Stimulated activated CD8-positive, alpha-beta memory T cell treated with anti-CD3 and anti-CD28 coated beads, Interleukin-15, amount 100 ng/mL, for 1 hour (primary cell): ENCODE results near the gene GDF10.

Experiments
- DNase-seq: peaks from one replicate; pipeline ENCODE4 v3.0.0-alpha.2; 2020; ENCODE audit warnings: low read depth

Gene GDF10

DNA sequence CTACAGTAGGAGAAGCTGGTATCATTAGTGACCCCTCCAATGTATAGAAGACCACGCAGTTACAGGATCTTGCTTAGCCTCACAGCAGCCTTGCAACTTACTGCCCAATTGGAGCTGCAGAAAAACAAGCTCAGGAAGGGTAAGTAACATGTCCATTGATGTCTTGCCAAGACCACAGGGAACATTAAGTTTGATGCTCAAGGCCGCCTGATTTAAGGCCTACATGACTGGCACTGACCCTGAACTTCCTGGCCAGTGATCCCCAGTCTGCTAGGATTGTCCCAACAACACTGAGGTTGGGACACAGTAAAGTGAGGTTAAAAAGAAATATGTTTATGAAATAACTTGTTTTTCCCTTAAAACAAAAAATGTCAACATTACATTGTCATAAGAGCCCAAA, 15.4 kb downstream of the GDF10 start:
- no peak for DNase-seq

DNA sequence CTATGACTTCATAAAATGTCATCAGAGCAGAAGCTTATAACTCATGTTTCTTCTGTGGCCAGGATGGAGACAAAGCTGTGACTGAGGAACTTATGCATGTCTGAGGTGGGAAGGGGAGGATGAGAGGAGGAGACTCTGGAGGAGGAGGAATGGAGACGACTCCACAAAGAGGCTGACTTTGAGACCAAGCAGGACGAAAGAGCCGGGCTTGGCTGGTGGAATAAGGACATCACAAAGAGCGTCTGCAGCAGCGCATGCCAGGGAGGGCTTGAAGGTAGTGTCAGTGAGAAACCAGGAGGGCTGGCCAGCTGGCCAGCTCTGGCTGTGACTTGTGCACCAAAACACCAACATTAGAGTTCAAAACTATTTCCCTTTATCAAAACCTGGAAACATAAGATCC, 16.1 kb downstream of the GDF10 start:
- DNase-seq: no peak

DNA sequence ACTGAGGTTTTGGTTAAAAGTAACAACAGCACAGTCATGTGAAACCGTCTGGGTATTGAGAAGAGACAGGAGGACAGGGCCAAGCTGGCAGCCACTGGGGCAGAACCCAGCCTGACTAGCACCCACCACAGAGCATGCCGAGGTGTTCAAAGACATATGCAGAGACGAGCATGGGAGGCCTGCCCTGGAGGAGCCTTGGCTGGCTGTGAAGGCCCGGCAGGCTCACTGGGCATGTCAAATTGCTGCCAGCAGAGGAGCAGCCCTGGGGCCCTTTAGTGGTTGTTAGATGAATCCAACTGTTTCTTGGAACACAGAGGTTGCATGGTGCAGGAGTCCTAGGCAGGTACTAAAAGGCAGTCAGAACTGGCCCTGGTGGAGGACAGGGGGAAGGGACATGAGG, 17.3 kb downstream of the GDF10 start:
- DNase-seq: no peak

DNA sequence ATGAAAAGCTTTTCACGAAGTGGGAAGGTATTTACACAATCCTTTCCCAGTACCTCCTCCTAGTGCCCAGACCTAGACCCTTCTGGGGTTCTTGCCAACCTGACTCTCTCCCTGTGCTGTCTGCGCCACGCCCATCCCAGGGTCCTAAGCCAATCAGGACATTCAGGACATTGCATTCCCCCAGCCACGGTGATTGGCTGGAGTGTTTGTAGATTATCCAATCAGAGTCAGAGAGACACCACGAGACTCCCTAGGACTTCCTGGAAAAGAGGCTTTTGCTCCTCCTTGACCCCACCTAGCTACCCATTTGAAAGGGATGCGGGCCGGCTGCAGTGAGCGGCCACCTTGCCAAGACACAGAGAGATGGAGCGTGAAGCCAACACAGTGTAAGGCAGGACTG, 18.7 kb downstream of the GDF10 start:
- no peak for DNase-seq

DNA sequence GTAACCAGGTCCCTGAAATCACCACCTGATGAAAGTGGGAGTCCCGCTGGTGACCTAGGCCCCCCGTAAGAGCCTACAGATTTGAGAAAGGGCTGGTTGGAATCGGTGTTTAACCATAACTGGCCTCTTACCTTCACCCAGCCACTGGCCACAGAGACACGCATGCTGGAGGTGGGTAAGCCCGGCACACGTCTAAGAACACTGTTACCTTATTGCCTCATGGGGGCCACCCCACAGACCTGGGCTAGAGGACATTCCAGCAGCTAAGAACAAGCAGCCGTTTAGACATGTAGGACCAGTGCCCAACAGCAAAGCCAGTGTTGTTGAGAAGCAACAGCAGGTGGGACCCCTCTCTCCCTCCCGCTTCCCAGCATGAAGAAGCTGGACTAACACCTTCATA, 19.8 kb downstream of the GDF10 start:
- no peak for DNase-seq

DNA sequence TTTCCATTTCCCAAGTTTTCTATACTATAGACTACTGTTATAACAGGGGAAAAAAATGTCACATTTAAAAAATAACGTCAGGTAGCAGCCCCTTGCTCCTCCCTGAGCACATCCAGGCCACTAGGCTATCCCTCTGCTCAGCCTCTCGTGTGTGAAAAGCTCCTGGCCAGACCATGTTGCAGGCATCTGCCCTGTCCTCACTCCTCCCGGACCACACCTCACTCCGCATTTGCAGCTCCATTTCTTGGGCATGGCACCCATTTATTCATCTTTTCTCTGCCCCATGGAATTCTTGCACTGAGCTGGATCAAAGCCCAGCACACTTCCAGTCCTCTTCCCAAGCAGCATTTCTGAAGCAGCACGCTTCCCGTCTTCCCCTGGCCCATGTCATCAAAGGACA, 20.8 kb downstream of the GDF10 start:
- no peak for DNase-seq

DNA sequence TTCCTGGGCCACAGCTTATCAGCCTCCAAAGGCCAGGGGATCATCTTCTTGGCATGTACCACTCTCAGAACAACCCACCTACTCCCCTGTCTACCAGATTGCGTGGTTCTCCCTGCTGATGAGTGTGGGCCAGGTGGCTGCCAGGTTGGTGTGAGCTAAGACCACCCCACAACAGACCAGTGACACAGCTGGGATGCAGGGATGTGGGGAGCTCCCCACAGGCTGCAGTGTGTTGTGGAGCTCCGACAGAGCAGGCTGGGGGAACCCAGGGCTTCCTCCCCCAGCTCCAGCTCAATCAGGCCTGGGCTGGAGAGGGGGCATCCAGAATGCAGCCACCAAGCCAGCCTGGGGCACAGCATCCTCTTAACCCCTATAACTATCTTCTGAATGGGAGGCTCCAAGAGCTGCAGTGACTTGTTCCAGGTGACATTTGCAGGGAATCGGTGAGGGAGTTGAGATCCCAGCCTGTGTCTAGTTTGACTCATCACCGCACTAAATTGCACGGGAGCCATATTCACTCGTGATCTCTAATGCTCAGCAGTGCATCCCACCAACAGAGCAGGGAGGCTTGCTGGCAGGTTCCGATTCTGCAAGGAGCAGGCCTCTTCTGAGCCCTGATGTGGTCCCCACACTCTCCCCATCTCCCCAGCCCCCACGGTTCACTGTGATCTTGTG, 21.7 kb downstream of the GDF10 start:
- no peak for DNase-seq

DNA sequence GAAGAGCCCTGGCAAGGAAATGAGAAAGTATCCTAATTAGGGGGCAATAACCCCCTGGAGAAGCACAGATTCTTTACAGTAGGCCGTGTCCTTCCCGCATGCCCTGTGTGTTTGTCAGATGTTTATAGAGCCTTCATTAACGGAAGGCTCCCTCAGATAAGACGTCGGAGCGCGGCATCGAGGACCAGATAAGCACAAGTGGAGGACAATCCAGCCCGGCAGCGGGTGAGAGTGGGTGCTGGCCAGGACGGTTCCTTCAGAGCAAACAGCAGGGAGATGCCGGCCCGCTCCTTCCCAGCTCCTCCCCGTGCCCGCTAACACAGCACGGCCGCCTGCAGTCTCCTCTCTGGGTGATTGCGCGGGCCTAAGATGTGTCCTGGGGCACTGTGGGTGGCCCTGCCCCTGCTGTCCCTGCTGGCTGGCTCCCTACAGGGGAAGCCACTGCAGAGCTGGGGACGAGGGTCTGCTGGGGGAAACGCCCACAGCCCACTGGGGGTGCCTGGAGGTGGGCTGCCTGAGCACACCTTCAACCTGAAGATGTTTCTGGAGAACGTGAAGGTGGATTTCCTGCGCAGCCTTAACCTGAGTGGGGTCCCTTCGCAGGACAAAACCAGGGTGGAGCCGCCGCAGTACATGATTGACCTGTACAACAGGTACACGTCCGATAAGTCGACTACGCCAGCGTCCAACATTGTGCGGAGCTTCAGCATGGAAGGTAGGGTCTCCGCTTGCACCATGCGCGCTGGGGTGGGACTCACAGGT, 22.5 kb downstream of the GDF10 start, which contains the start of gene GDF2:
Gene GDF2, plus strand, starts transcription at position 155 of the 762 bp plus-strand sequence. Its CDS starts 215 bp downstream, at position 370.
- no peak for DNase-seq

DNA sequence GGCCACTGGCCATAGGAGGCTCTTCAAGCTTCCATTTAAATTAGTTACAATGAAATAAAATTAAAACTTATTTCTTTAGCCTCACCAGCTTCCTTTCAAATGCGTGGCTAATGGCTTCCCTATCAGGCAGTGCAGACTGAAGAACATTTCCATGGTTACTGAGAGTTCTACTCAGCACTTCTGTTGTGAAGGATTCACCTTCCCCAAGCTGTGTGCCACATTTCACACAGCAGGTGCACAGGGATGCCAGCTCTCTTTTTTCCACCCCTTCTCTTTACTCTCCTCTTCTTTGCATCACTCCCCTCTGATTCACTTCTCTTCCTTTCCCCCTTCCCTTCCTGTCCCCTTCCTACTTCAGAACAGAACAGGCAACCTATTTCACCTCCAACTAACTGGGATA, 23.1 kb downstream of the GDF10 start:
- no peak for DNase-seq

DNA sequence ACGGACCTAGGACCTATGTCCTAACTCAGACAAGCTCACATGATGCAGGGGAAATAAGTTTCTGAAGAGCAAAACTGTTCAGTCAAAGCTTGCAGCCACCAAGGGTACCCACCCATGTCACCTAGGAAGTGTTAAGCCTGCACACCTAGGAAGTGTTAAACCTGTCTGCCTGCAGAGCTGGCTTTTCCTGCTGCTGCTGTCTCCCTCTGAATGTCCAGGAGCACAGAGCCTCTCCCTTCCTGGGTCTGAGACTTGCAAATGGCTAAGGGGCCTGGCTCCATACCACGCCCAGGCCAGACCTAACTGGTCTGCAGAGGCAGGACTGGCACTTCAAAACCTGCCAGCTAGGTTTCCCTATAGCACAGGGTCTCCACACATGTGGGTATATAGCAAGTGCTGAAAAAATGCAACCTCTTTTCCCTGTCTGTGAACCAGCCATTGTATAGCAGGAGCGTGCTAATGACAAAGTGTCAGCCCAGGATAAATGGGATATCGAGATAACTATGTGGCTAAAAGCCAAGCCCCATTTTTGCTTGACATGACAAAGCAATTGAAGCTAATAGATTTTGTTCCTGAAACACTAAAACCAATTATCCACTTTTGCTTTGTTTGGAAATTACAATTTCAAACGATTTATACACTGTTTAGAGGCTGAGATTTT, 23.8 kb downstream of the GDF10 start:
- no peak for DNase-seq

DNA sequence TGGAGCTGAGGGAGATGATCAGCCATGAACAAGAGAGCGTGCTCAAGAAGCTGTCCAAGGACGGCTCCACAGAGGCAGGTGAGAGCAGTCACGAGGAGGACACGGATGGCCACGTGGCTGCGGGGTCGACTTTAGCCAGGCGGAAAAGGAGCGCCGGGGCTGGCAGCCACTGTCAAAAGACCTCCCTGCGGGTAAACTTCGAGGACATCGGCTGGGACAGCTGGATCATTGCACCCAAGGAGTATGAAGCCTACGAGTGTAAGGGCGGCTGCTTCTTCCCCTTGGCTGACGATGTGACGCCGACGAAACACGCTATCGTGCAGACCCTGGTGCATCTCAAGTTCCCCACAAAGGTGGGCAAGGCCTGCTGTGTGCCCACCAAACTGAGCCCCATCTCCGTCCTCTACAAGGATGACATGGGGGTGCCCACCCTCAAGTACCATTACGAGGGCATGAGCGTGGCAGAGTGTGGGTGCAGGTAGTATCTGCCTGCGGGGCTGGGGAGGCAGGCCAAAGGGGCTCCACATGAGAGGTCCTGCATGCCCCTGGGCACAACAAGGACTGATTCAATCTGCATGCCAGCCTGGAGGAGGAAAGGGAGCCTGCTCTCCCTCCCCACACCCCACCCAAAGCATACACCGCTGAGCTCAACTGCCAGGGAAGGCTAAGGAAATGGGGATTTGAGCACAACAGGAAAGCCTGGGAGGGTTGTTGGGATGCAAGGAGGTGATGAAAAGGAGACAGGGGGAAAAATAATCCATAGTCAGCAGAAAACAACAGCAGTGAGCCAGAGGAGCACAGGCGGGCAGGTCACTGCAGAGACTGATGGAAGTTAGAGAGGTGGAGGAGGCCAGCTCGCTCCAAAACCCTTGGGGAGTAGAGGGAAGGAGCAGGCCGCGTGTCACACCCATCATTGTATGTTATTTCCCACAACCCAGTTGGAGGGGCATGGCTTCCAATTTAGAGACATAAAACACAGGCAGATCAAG, 25.6 kb downstream of the GDF10 start:
- no peak for DNase-seq

DNA sequence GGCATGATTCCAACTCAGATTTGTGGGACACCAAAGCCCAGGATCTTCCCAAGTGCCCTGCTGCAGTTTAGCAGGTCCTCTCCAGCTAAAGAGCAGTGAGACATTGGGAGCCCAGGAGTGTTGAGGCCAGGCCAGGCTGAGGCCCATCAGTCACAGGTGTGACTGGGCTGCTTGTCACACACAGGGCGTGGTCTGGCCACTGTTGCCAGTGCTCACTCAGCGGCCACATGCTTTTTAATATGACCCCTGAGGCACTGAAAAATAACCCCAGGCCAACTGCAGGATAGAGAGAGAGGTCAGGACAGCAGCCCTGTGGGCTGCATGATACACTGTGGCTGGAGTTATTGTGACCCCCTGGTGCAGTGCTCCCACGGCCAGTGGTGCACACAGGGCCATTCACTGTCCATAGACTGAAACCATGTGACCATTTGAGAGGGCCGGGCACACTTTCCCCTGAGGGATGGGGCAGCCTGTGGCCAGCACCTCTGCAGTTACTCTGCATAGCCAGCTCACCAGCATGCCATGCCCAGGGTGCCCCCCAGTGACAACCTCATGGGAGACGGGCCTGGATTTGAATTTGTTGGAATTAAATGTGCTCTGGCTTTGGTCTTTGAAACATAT, 26.4 kb downstream of the GDF10 start:
- DNase-seq: no peak

DNA sequence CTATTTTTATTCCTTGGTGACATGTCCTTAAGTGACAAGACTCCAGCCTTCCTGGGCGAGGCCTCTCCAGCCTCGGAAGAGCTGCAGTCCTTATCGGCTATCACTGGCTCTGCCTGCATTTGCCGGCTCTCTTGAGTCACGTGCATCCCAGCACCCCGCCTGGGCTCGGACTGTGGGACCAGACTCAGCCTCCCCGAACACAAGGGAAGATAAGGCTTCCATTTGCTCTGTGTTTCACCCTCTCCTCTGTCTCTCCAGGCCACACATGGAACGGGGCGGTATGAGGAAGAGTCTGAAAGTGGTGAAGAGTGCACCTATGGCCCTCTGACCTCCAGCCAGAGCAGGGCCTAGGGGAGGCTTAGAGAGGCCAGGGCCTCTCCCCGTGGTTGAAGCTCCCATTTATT, 26.9 kb downstream of the GDF10 start:
- DNase-seq: no peak

DNA sequence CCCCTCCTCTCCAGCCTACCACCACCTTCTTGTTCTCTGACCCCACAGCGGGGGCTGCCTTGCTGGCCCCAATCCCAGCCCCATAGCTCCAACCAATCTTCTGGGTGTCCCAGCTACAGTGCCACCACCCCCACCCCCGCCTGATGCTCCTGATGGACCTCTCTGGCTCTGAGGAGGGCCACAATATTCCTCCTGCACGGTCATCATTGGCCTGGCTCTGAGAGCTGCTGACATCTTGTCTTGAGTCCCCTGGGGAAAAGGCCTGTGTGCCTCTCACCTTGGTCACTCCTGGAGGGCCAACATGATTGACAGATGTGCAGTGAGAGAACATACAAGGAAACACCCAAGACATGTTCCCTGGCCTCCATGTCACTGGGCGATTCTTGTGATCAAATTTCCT, 29.9 kb downstream of the GDF10 start:
- no peak for DNase-seq

DNA sequence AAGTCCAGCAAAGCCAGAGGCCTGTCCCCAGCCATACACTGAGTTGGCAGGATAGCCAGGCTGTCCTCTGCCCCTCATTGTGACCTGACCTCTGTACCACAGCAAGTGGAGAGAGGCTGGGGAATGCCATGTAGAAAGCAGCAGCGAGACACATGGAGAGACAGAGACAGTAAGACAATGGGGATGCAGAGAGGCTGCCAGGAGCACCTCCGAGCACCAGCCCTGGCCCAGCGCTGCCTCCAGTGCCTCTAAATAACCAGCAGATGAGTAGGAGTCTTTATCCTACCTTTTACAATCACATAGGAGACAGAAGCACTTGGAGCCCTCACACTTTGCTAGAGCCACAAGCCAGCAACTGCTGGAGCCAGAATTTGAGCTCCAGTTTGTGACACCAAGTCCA, 30.4 kb downstream of the GDF10 start:
- no peak for DNase-seq

DNA sequence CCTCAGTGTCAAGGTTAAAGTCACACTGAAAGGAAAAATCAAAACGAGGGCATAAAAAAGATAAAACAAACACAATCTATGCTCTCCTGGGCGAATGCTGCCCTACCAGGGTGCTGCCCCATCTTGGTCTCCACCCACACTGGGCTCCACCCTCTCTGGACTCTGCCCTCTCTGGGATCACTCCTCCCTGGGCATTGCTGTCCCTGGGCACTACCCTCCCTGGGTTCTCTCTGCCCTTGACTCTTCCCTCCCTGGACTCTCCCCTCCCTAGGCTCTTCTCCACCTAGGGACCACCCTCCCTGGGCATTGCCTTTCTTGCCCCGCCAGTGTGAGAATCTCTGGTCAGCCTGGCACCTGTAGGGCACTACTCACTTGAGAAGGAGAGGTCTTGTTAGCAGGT, 30.8 kb downstream of the GDF10 start:
- DNase-seq: no peak

DNA sequence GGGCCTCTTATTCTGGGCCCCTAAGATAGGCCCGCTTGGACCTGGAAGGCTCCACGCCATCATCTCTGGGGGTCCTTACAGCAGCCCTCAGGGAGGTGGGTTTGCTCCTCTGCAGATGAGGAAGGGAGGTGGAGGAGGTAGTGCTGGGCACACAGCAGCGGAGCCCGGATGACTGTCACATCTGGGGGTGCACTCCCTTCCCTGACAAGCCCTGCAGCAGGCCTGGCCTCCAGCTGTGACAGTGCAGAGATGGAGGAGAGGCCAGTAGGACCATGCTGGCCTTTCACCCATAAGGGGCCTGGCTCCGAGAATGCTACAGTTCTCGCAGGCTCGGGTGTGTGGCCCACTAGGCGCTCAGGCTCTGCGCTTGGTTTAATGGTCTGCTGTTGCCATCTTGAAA, 31.5 kb downstream of the GDF10 start:
- DNase-seq: no peak

DNA sequence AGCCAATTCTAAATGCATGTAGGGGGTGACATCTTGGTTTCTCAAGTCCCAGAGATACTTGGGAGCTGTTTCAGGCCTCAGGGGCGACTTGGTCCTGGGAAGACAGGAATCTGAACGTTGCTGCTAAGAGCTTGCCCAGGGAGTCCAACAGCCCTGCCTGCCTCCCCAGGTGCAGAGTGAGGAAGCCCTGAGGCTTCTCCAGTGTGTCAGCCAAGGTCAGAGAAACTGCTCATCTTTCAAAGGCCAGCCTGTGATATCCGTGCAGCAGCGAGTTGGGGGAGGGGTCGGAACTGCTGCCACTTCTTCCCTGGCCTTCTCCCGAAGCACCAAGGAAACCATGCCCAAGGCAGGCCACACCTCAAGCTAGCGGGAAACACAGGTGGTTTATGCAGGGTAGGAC, 32.0 kb downstream of the GDF10 start:
- no peak for DNase-seq

DNA sequence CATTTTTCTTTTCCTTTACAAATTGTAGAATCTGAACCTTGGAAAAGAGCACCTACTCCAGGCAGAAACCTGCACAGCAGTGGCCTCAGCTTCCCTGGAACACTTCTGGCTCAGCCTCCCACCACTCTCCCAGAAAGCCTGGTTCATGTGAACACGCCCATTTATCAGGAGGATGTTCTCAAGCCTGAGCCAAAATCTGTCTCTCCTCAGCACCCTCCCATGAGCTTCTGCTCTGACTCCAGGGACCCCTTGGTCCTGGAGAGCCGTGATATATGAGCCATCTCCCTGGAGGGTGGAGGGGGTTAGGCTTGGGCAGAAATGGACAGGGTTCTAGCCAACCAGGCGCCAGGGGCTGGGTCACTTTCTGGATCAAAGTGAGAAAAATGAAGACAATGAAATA, 32.4 kb downstream of the GDF10 start:
- no peak for DNase-seq

DNA sequence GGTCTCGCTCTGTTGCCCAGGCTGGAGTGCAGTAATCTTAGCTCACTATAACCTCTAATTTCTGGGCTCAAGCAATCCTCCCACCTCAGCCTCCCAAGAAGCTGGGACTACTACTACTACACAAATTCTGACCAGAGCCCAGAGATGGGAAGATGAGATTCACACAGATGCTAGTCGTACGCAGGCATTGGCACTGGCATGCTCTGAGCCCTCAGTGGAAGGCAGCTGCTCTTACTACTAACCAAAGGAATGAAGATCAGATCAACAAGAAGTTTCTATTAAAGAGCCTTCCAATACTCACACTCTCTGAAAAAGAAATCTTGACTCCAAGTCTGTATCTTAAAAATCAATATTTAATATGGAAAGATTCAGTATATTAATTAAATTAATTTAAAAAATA, 32.9 kb downstream of the GDF10 start:
- DNase-seq: no peak

DNA sequence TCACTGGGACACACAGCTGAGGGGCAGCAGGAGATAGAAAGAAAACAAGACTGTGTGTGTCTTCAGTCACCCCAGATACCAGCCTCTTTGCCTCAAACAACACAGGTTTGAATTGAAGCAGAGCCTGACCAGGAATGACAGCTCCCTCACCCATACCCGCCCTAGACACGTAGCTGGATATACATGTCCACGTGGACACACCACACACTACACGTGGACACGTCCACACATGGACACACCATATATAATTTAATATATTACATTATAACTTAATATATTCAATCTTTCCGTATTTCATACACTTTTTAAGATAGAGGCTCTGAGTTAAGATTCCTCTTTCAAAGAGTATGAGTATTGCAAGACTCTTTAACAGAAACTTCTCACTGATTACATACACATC, 33.5 kb downstream of the GDF10 start:
- no peak for DNase-seq
